ENCODE data around the gene ZNF669.

DNA sequence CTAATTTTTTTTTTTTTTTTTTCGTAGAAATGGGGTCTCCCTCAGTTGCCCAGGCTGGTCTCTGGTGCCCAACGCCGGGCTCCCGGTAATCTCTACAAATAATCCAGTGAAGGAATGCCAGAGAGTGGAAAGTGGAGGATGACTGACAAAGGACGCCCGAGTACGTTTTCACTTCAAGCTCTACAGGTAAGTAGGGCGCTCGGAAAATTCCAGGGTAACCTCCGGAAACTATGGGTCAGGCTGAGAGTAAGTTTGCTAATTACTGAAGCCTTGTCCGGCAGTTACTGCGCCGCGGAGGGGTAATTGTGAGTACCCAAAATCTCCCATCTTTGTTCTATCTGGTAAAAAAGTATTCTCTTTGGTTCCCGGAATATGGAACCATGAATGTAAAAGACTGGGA is 1.8 kb upstream of the ZNF669 start:
- TF ChIP-seq POLR2AphosphoS5 (IDR thresholded peaks at IDR 0.05; ENCODE audit: low read depth, low read length) (no peak), TAF1 (IDR thresholded peaks at IDR 0.05; ENCODE audit: low read depth, low read length) (no peak), POLR2A (IDR thresholded peaks at IDR 0.05; ENCODE audit: low read depth, low read length) (no peak), PAX5 (IDR thresholded peaks at IDR 0.05; ENCODE audit: insufficient read depth, low read length, severe bottlenecking) (no peak), SPI1 (IDR thresholded peaks at IDR 0.05; ENCODE audit: low read depth, low read length) (no peak)
